ENCODE results near the gene ECE1.

DNA sequence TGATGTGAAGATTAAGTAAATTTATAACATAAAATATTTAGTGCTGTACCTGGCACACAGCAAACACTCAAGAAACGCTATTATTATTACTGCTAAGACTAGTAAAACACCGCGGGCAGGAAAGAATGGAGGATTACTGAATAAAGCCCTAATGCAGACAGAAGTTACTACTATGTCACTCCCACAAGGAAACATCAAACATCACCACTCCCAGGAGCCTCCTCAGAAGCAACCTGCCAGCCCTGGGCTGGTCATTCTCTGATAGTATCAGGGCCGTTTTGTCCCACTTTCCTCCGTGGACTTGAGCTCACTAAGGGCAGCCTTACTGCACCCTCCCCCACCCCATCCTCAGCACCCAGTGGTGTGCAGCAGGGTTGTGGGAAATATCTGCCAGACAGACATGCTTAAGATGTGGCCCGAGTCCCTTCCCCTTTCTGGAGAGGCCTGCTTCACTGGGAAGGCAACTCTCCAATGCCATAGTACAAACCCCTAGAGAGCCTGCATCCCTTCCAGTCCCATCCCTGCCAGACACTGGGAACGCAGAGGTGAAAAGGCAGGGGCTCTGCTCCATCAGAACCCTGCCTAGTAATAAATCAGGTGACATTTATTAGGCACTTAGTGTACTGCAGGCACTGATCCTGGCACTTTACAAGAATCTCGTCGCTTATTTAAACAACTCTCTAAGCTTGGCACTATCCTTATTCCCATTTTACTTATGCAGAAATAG lies 41.7 kb upstream of the ECE1 start:
- no peak for TF ChIP-seq DNMT1 (CRISPR knock-in tag; IDR thresholded peaks at IDR 0.05)
- TF ChIP-seq MXD4 (CRISPR knock-in tag; IDR thresholded peaks at IDR 0.05), result no peak
- TF ChIP-seq, protein P1, sequence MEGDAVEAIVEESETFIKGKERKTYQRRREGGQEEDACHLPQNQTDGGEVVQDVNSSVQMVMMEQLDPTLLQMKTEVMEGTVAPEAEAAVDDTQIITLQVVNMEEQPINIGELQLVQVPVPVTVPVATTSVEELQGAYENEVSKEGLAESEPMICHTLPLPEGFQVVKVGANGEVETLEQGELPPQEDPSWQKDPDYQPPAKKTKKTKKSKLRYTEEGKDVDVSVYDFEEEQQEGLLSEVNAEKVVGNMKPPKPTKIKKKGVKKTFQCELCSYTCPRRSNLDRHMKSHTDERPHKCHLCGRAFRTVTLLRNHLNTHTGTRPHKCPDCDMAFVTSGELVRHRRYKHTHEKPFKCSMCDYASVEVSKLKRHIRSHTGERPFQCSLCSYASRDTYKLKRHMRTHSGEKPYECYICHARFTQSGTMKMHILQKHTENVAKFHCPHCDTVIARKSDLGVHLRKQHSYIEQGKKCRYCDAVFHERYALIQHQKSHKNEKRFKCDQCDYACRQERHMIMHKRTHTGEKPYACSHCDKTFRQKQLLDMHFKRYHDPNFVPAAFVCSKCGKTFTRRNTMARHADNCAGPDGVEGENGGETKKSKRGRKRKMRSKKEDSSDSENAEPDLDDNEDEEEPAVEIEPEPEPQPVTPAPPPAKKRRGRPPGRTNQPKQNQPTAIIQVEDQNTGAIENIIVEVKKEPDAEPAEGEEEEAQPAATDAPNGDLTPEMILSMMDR (CRISPR knock-in tag; IDR thresholded peaks at IDR 0.05), result no peak
- TF ChIP-seq ZNF430 (CRISPR knock-in tag; IDR thresholded peaks at IDR 0.05), result no peak
- no peak for TF ChIP-seq POLR2A (IDR thresholded peaks at IDR 0.05; ENCODE audit: insufficient read depth in 1 of 2, low read depth in 2 of 2, low read length in 2 of 2)
- no peak for TF ChIP-seq ZZZ3 (CRISPR knock-in tag; IDR thresholded peaks at IDR 0.05; ENCODE audit: borderline replicate concordance)
- TF ChIP-seq FOXO1 (CRISPR knock-in tag; IDR thresholded peaks at IDR 0.05), result no peak
- TF ChIP-seq REXO4 (CRISPR knock-in tag; IDR thresholded peaks at IDR 0.05; ENCODE audit: borderline replicate concordance), result no peak
- no peak for TF ChIP-seq ZNF558 (CRISPR knock-in tag; IDR thresholded peaks at IDR 0.05; ENCODE audit: borderline replicate concordance)
- TF ChIP-seq ZNF776 (CRISPR knock-in tag; IDR thresholded peaks at IDR 0.05), result no peak
- no peak for TF ChIP-seq CEBPB (IDR thresholded peaks at IDR 0.05; ENCODE audit: borderline replicate concordance, low read depth, low read length)

Data from HepG2 (cell line).